Gastrocnemius medialis (tissue), 4 donors: ENCODE results near the gene IGLL1.

Source experiments
- CTCF ChIP-seq, 5 experiments: fragments of 450-650 bp in 3 of 5; fragments of 200-600 bp in 2 of 5; sonication (generic) in 2 of 5; IDR thresholded peaks in 4 of 5; conservative IDR thresholded peaks in 1 of 5; 1 replicate in 4 of 5; 2 replicates in 1 of 5; pipeline ENCODE4 v1.5.1; 2016 to 2019; ENCODE audit warnings: antibody characterized with exemption in 5 of 5, mild to moderate bottlenecking in 3 of 5, moderate library complexity in 3 of 5
- POLR2A ChIP-seq, 2 donors: fragments of 450-650 bp; IDR thresholded peaks; one replicate each; pipeline ENCODE4 v1.6.1; 2017; ENCODE audit warnings: antibody characterized with exemption in 2 of 2, mild to moderate bottlenecking in 2 of 2, moderate library complexity in 2 of 2

GRCh38 chr22:23552573-23552972 is 27.5 kb downstream of the IGLL1 start:
- no peak for TF ChIP-seq CTCF (IDR thresholded peaks at IDR 0.05 in 4 of 5, conservative IDR thresholded peaks at IDR 0.05 in 1 of 5)
- TF ChIP-seq POLR2A (IDR thresholded peaks at IDR 0.05): no peak
